Measurements from ENCODE around the gene DISC1. TPM values are rescaled to one million over a fixed set of nuclear protein-coding genes. Genes with fewer than 3 reads are reported as not detected.

The DISC1 gene
- total RNA-seq, 1 experiment from 2014 or later = 0.36 TPM

DNA sequence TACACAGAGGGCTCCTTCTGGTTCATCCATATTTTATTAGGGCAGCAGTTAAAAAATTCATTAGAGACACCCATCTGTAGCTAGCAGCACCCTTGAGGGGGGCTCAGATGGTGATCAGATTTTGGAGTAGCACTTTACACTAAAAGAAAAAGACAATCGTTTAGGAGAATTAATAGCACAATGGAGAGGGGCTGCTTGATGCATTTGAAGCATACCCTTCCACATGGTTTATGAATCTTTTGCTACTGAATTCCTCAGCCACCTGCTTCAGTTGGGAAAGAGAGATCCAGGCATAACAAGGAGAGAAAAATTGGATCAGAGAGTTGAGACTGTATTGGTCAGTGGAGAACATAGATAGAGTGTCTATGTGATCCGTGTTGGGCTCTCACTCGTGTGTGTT lies 54.4 kb downstream of the DISC1 start:
- H3K9me3 ChIP-seq (ENCODE audit: control insufficient read depth, insufficient read depth, low read depth, low read length) = no peaks in the 10 kb centered on the region
- BruUV-seq (replicated peaks) = no TSS peak
- 0 out of 2 replicates have a peak, but pooled peaks cover 2% of the 10 kb centered on the region for H3K4me1 ChIP-seq (ENCODE audit: control insufficient read depth, insufficient read depth, low read length)
- ATAC-seq (no peak), DNase-seq (ENCODE audit: low read depth, low spot score) (no peak)
- ChIA-PET CTCF (interaction anchor here (0.6 kb wide), 1 partner anchor 76 kb away, joined by 3 read pairs; no protein-coding TSS in a partner anchor), POLR2A (interaction anchor here (0.6 kb wide), 1 partner anchor 28 kb away, joined by 3 read pairs; no protein-coding TSS in a partner anchor)
- intact Hi-C loops (cut with micrococcal nuclease; ENCODE audit: unreplicated experiment) (no loop called here), in situ Hi-C loops (cut with HindIII; ENCODE audit: low pct_unique_long_range_greater_than_20kb, low sequenced_read_pairs) (no loop called here)
- H3K36me3 ChIP-seq (ENCODE audit: control insufficient read depth, insufficient read depth, low read length) = no peaks in the 10 kb centered on the region
- TF ChIP-seq POLR2AphosphoS5 (IDR thresholded peaks at IDR 0.05; ENCODE audit: low read depth, low read length) (no peak), SIN3A (IDR thresholded peaks at IDR 0.05; ENCODE audit: borderline replicate concordance, insufficient read depth, low read depth, low read length) (no peak), TCF7L2 (IDR thresholded peaks at IDR 0.05; ENCODE audit: low read depth, low read length) (no peak)
- TF ChIP-seq, protein P1, sequence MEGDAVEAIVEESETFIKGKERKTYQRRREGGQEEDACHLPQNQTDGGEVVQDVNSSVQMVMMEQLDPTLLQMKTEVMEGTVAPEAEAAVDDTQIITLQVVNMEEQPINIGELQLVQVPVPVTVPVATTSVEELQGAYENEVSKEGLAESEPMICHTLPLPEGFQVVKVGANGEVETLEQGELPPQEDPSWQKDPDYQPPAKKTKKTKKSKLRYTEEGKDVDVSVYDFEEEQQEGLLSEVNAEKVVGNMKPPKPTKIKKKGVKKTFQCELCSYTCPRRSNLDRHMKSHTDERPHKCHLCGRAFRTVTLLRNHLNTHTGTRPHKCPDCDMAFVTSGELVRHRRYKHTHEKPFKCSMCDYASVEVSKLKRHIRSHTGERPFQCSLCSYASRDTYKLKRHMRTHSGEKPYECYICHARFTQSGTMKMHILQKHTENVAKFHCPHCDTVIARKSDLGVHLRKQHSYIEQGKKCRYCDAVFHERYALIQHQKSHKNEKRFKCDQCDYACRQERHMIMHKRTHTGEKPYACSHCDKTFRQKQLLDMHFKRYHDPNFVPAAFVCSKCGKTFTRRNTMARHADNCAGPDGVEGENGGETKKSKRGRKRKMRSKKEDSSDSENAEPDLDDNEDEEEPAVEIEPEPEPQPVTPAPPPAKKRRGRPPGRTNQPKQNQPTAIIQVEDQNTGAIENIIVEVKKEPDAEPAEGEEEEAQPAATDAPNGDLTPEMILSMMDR (IDR thresholded peaks at IDR 0.05) = no peak
- TF ChIP-seq, protein P2, sequence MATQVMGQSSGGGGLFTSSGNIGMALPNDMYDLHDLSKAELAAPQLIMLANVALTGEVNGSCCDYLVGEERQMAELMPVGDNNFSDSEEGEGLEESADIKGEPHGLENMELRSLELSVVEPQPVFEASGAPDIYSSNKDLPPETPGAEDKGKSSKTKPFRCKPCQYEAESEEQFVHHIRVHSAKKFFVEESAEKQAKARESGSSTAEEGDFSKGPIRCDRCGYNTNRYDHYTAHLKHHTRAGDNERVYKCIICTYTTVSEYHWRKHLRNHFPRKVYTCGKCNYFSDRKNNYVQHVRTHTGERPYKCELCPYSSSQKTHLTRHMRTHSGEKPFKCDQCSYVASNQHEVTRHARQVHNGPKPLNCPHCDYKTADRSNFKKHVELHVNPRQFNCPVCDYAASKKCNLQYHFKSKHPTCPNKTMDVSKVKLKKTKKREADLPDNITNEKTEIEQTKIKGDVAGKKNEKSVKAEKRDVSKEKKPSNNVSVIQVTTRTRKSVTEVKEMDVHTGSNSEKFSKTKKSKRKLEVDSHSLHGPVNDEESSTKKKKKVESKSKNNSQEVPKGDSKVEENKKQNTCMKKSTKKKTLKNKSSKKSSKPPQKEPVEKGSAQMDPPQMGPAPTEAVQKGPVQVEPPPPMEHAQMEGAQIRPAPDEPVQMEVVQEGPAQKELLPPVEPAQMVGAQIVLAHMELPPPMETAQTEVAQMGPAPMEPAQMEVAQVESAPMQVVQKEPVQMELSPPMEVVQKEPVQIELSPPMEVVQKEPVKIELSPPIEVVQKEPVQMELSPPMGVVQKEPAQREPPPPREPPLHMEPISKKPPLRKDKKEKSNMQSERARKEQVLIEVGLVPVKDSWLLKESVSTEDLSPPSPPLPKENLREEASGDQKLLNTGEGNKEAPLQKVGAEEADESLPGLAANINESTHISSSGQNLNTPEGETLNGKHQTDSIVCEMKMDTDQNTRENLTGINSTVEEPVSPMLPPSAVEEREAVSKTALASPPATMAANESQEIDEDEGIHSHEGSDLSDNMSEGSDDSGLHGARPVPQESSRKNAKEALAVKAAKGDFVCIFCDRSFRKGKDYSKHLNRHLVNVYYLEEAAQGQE (IDR thresholded peaks at IDR 0.05; ENCODE audit: insufficient read depth in 1 of 2, low read depth in 2 of 2, low read length in 1 of 2) = no peak
- H3K27ac ChIP-seq (ENCODE audit: low read length) = no peak overlapping the region
- no peak overlapping the region for H3K4me3 ChIP-seq (ENCODE audit: low read depth in 2 of 2, low read length in 2 of 2)
- peaks cover 2% of the 10 kb centered on the region; the same call in 1 of the 2 replicates for H3K27me3 ChIP-seq (ENCODE audit: control insufficient read depth, insufficient read depth, low read length)

DNA sequence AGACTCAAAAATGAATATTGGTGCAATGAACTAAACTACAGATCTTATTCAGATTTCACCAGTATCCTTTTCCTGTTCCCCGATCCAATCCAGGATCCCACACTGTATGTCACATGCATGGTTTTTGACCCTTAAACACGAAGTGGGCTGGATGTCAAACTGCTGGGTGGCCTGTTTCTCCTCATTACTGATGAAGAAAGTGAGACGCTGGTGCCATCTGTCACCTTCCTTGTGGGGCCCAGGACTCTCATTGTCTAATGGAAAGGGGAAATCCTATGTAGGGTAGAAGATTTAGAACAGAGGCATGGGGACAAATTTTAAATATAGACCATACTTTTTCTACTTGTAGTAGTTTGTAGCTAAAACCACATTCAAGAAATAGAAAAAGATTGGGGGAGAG lies 56.2 kb downstream of the DISC1 start:
- intact Hi-C loops (cut with micrococcal nuclease; ENCODE audit: unreplicated experiment) = no loop called here

More for the DNA sequence above, 56.2 kb downstream of the DISC1 start:
- H3K9me3 ChIP-seq (ENCODE audit: control insufficient read depth, insufficient read depth, low read depth, low read length) = no peaks in the 10 kb centered on the region
- DNase-seq (ENCODE audit: low read depth, low spot score) = no peak
- BruUV-seq (replicated peaks) = no TSS peak
- ChIA-PET CTCF (no interaction called here), POLR2A (no interaction called here)
- no peak overlapping the region for H3K4me3 ChIP-seq (ENCODE audit: low read depth in 2 of 2, low read length in 2 of 2)
- in situ Hi-C loops (cut with HindIII; ENCODE audit: low pct_unique_long_range_greater_than_20kb, low sequenced_read_pairs) = no loop called here
- no peak for ATAC-seq
- H3K27me3 ChIP-seq (ENCODE audit: control insufficient read depth, insufficient read depth, low read length) = peaks cover 2% of the 10 kb centered on the region; the same call in 1 of the 2 replicates
- TF ChIP-seq, protein P2 (IDR thresholded peaks at IDR 0.05; ENCODE audit: insufficient read depth in 1 of 2, low read depth in 2 of 2, low read length in 1 of 2) = no peak
- TF ChIP-seq, protein P1 (IDR thresholded peaks at IDR 0.05) = no peak
- TF ChIP-seq SIN3A (IDR thresholded peaks at IDR 0.05; ENCODE audit: borderline replicate concordance, insufficient read depth, low read depth, low read length) = no peak
- TF ChIP-seq TCF7L2 (IDR thresholded peaks at IDR 0.05; ENCODE audit: low read depth, low read length) = no peak
- TF ChIP-seq POLR2AphosphoS5 (IDR thresholded peaks at IDR 0.05; ENCODE audit: low read depth, low read length) = no peak
- no peak overlapping the region for H3K27ac ChIP-seq (ENCODE audit: low read length)
- 0 out of 2 replicates have a peak, but pooled peaks cover 2% of the 10 kb centered on the region for H3K4me1 ChIP-seq (ENCODE audit: control insufficient read depth, insufficient read depth, low read length)
- no peaks in the 10 kb centered on the region for H3K36me3 ChIP-seq (ENCODE audit: control insufficient read depth, insufficient read depth, low read length)
